Spleen (tissue), 7 donors: Measurements from ENCODE around the gene PRR3.

Experiments
- POLR2A ChIP-seq, 3 donors: fragments of 450-650 bp; IDR thresholded peaks; one replicate each; pipeline ENCODE4 v1.5.1; 2017; ENCODE audit warnings: antibody characterized with exemption in 3 of 3, mild to moderate bottlenecking in 1 of 3
- POLR2AphosphoS5 ChIP-seq, 3 donors: sonication (generic); formaldehyde crosslinking; IDR thresholded peaks; one replicate each; pipeline ENCODE4 v1.5.1; 2017; ENCODE audit warnings: antibody characterized with exemption in 3 of 3
- TF ChIP-seq, protein P1 (sequence below), 11 experiments: fragments of 200-600 bp in 7 of 11; fragments of 450-650 bp in 4 of 11; sonication (generic) in 4 of 11; IDR thresholded peaks in 8 of 11; conservative IDR thresholded peaks in 3 of 11; 1 replicate in 7 of 11; 2 replicates in 4 of 11; pipeline versions ENCODE4 v1.4.0 to v1.8.0; 2016 to 2021; ENCODE audit warnings: antibody characterized with exemption in 11 of 11, inconsistent platforms in 4 of 11, mild to moderate bottlenecking in 1 of 11
- donor health status: DM: no; HTN: no; CAD: no; lungs with moderate emphysema.
- donor health status: DM: no; HTN: no; CAD: no.
- donor health status: DM: no; HTN: no; CAD: no.

GRCh38 chr6:30537931-30538330 is 19.2 kb upstream of the PRR3 start:
- TF ChIP-seq, protein P1, sequence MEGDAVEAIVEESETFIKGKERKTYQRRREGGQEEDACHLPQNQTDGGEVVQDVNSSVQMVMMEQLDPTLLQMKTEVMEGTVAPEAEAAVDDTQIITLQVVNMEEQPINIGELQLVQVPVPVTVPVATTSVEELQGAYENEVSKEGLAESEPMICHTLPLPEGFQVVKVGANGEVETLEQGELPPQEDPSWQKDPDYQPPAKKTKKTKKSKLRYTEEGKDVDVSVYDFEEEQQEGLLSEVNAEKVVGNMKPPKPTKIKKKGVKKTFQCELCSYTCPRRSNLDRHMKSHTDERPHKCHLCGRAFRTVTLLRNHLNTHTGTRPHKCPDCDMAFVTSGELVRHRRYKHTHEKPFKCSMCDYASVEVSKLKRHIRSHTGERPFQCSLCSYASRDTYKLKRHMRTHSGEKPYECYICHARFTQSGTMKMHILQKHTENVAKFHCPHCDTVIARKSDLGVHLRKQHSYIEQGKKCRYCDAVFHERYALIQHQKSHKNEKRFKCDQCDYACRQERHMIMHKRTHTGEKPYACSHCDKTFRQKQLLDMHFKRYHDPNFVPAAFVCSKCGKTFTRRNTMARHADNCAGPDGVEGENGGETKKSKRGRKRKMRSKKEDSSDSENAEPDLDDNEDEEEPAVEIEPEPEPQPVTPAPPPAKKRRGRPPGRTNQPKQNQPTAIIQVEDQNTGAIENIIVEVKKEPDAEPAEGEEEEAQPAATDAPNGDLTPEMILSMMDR (IDR thresholded peaks at IDR 0.05 in 8 of 11, conservative IDR thresholded peaks at IDR 0.05 in 3 of 11), result no peak
- TF ChIP-seq POLR2A (IDR thresholded peaks at IDR 0.05), result no peak
- TF ChIP-seq POLR2AphosphoS5 (IDR thresholded peaks at IDR 0.05), result no peak
